WERI-Rb-1 (cell line): ENCODE data around the gene ERGIC1.

Experiments
- DNase-seq: peaks from one replicate; pipeline ENCODE4 v3.0.0-alpha.2; 2020
- H3K27ac ChIP-seq: fragments of 250-450 bp; sonication (Bioruptor Pico); 2 replicates; pipeline ENCODE4 v1.5.1; 2020; ENCODE audit warnings: mild to moderate bottlenecking, moderate library complexity
- H3K27me3 ChIP-seq: fragments of 250-450 bp; sonication (Bioruptor Pico); 2 replicates; pipeline ENCODE4 v1.5.1; 2021; ENCODE audit warnings: mild to moderate bottlenecking, low read depth, moderate library complexity; ENCODE audit not compliant: insufficient read depth, severe bottlenecking
- H3K36me3 ChIP-seq: fragments of 250-450 bp; sonication (Bioruptor Pico); 2 replicates; pipeline ENCODE4 v1.5.1; 2020; ENCODE audit warnings: mild to moderate bottlenecking, moderate library complexity
- H3K4me3 ChIP-seq: 2 replicates; pipeline ENCODE4 v1.5.1; 2011; ENCODE audit warnings: low read depth, mild to moderate bottlenecking, control low read depth, low read length
- H3K9me3 ChIP-seq: fragments of 250-450 bp; sonication (Bioruptor Pico); 2 replicates; pipeline ENCODE4 v1.5.1; 2021; ENCODE audit warnings: mild to moderate bottlenecking, moderate library complexity; ENCODE audit not compliant: severe bottlenecking
- CTCF ChIP-seq: IDR thresholded peaks from 2 replicates; pipeline ENCODE4 v1.5.1; 2011; ENCODE audit warnings: low read depth, mild to moderate bottlenecking, control low read depth, inconsistent platforms, low read length

ERGIC1 gene

DNA sequence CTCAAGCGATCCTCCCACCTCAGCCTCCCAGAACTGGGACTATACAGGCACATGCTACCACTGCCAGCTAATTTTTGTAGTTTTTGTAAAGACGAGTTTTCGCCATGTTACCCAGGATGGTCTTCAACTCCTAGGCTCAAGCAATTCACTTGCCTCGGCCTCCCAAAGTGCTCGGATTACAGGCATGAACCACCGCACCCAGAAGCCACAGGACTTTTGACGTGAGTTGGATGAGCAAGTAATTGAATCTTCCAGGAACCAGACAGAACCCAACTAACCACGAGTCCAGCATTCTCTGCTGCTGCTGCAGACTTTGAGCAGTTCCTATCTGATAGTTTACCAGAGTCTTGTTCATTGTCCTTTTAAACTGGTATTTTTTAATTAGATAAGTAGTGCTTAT, 139.9 kb downstream of the ERGIC1 start:
- no peak overlapping the region for H3K27ac ChIP-seq
- H3K36me3 ChIP-seq = peaks cover 7% of the 10 kb centered on the region
- TF ChIP-seq CTCF = no peak
- H3K4me3 ChIP-seq = no peak overlapping the region
- DNase-seq = no peak
- H3K27me3 ChIP-seq = no peaks in the 10 kb centered on the region
- H3K9me3 ChIP-seq = no peaks in the 10 kb centered on the region

DNA sequence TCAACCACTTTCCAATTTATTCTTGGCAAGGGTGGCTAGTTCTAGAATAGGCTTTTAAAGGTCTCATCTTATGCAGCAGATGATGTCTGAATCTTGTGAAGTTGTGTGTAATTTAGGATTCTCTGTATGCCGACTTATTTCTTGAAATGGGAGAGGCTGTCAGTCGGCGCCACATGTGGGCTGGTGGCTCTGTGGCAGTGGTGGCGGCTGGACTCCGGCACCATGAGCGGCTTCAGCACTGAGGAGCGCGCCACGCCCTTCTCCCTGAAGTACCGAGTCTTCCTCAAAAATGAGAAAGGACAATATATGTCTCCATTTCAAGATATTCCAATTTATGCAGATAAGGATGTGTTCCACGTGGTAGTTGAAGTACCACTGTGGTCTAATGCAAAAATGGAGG, 141.2 kb downstream of the ERGIC1 start:
- H3K36me3 ChIP-seq = no peaks in the 10 kb centered on the region
- TF ChIP-seq CTCF = no peak
- H3K27me3 ChIP-seq = no peaks in the 10 kb centered on the region
- no peaks in the 10 kb centered on the region for H3K9me3 ChIP-seq
- DNase-seq = no peak
- H3K4me3 ChIP-seq = no peak overlapping the region
- no peak overlapping the region for H3K27ac ChIP-seq

GRCh38 chr5:172979778-172980177, 145.7 kb downstream of the ERGIC1 start:
- Histone ChIP-seq H3K9me3 (no peaks in the 10 kb centered on the region), H3K27me3 (no peaks in the 10 kb centered on the region), H3K4me3 (no peak overlapping the region), H3K36me3 (peaks cover 4% of the 10 kb centered on the region), H3K27ac (no peak overlapping the region)
- TF ChIP-seq CTCF = no peak
- no peak for DNase-seq

DNA sequence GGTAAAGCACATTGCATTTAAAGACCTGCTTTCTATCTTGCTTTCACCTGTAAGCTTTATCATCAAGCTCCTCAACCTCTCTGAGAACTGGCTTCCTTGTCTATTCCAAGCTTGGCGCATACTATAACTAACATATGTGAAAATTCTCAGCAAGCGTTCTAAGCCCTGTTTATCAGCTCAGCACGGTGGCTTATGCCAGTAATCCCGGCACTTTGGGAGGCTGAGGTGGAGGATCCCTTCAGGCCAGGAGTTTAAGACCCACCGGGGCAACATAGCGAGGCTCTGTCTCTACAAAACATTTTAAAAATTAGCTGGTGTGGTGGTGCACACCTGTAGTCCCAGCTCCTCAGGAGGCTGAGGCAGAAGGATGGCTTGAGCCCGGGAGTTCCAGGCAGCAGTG, 147.9 kb downstream of the ERGIC1 start:
- Histone ChIP-seq H3K9me3 (no peaks in the 10 kb centered on the region), H3K4me3 (no peak overlapping the region), H3K27me3 (no peaks in the 10 kb centered on the region), H3K36me3 (peaks cover 20% of the 10 kb centered on the region), H3K27ac (no peak overlapping the region)
- TF ChIP-seq CTCF = no peak
- peak; percentile 51 for DNase-seq

- Histone ChIP-seq H3K9me3 (no peaks in the 10 kb centered on the region), H3K27ac (peak within 1 kb of the TSS; percentile 84), H3K36me3 (peaks cover 33% of the 10 kb centered on the region), H3K27me3 (no peaks in the 10 kb centered on the region), H3K4me3 (peak within 1 kb of the TSS; percentile 91)
- TF ChIP-seq CTCF = no peak
- peak; percentile 97 for DNase-seq
Observed at GRCh38 chr5:172983542-172984243, 149.6 kb downstream of the ERGIC1 start, which contains the start of gene ATP6V0E1. ATP6V0E1 (plus strand) TSS chr5:172983771; CDS start chr5:172983861, 90 bp downstream.
